ENCODE measurements around the gene SH2B2. TPM values are rescaled to one million over a fixed set of nuclear protein-coding genes. Genes with fewer than 3 reads are reported as not detected.

The SH2B2 gene
- total and polyA plus RNA-seq, 2 experiments from 2014 or later, result 13.1 to 17.4 TPM

- Histone ChIP-seq H3K4me3 (no peak overlapping the region), H3K36me3 (no peaks in the 10 kb centered on the region), H3K4me1 (ENCODE audit: low read depth) (no peaks in the 10 kb centered on the region), H3K27me3 (no peaks in the 10 kb centered on the region), H3K27ac (no peak overlapping the region), H3K9me3 (ENCODE audit: low read depth) (no peaks in the 10 kb centered on the region)
- no peak for DNase-seq (ENCODE audit: low read depth in 1 of 2, low spot score in 1 of 2)
- TF ChIP-seq CTCF (IDR thresholded peaks at IDR 0.05; ENCODE audit: low read depth, low read length), result no peak
Observed at GRCh38 chr7:102268635-102269034, 18.0 kb upstream of the SH2B2 start.

GRCh38 chr7:102270178-102270887 lies 16.3 kb upstream of the SH2B2 start:
- Histone ChIP-seq H3K27ac (no peak overlapping the region), H3K9me3 (ENCODE audit: low read depth) (no peaks in the 10 kb centered on the region)
- no peak for TF ChIP-seq CTCF (IDR thresholded peaks at IDR 0.05; ENCODE audit: low read depth, low read length)

GRCh38 chr7:102271158-102271798 lies 15.4 kb upstream of the SH2B2 start:
- no peaks in the 10 kb centered on the region for H3K36me3 ChIP-seq
- no peaks in the 10 kb centered on the region for H3K9me3 ChIP-seq (ENCODE audit: low read depth)
- no peak overlapping the region for H3K4me3 ChIP-seq
- TF ChIP-seq CTCF (IDR thresholded peaks at IDR 0.05; ENCODE audit: low read depth, low read length), result no peak
- no peak overlapping the region for H3K27ac ChIP-seq
- H3K4me1 ChIP-seq (ENCODE audit: low read depth), result no peaks in the 10 kb centered on the region
- H3K27me3 ChIP-seq, result no peaks in the 10 kb centered on the region
- DNase-seq (ENCODE audit: low read depth in 1 of 2, low spot score in 1 of 2), result no peak

More at GRCh38 chr7:102270178-102270887, 16.3 kb upstream of the SH2B2 start:
- H3K4me3 ChIP-seq, result no peak overlapping the region
- H3K36me3 ChIP-seq, result no peaks in the 10 kb centered on the region
- no peaks in the 10 kb centered on the region for H3K4me1 ChIP-seq (ENCODE audit: low read depth)
- H3K27me3 ChIP-seq, result no peaks in the 10 kb centered on the region
- no peak for DNase-seq (ENCODE audit: low read depth in 1 of 2, low spot score in 1 of 2)

GRCh38 chr7:102272075-102272916 lies 14.4 kb upstream of the SH2B2 start:
- TF ChIP-seq CTCF (IDR thresholded peaks at IDR 0.05; ENCODE audit: low read depth, low read length), result peak; percentile 92
- Histone ChIP-seq H3K36me3 (no peaks in the 10 kb centered on the region), H3K27me3 (no peaks in the 10 kb centered on the region), H3K9me3 (ENCODE audit: low read depth) (no peaks in the 10 kb centered on the region), H3K4me1 (ENCODE audit: low read depth) (no peaks in the 10 kb centered on the region), H3K4me3 (no peak overlapping the region), H3K27ac (no peak overlapping the region)
- DNase-seq (ENCODE audit: low read depth in 1 of 2, low spot score in 1 of 2), result peak; percentile 79 to 81

GRCh38 chr7:102272917-102273748 lies 13.5 kb upstream of the SH2B2 start:
- Histone ChIP-seq H3K4me3 (no peak overlapping the region), H3K4me1 (ENCODE audit: low read depth) (no peaks in the 10 kb centered on the region)

More at GRCh38 chr7:102272917-102273748, 13.5 kb upstream of the SH2B2 start:
- no peaks in the 10 kb centered on the region for H3K27me3 ChIP-seq
- no peak for TF ChIP-seq CTCF (IDR thresholded peaks at IDR 0.05; ENCODE audit: low read depth, low read length)
- H3K27ac ChIP-seq, result no peak overlapping the region
- no peaks in the 10 kb centered on the region for H3K9me3 ChIP-seq (ENCODE audit: low read depth)
- no peak for DNase-seq (ENCODE audit: low read depth in 1 of 2, low spot score in 1 of 2)
- H3K36me3 ChIP-seq, result no peaks in the 10 kb centered on the region
